HG02798 (cell line): ENCODE results near the gene SLC24A3.

Experiments used
- ATAC-seq: cut with Tn5 transposase; IDR thresholded peaks from one replicate; pipeline ENCODE4 v1.9.1; 2021; ENCODE audit warnings: mild to moderate bottlenecking; ENCODE audit not compliant: unreplicated experiment, poor library complexity

The SLC24A3 gene

DNA sequence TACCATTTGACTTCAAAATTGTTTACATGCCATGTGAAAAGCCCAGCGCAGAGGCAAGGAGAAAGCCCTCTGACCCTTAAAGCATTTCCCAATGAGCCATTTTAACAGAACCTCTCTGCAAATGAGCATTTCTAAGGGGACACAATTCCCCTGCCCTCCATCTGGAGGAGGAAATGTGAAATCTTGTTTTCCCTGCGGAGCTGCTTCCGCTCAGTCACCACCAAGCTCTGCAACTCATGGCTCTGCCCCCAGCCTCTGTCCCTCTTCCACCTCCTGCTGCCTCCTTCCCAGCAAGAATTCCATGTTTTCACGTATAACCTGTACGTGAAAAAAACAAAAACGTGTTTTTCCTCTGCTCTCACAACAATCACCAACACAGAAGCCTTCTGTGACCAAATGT, 557.9 kb downstream of the SLC24A3 start:
- ATAC-seq, result no peak

DNA sequence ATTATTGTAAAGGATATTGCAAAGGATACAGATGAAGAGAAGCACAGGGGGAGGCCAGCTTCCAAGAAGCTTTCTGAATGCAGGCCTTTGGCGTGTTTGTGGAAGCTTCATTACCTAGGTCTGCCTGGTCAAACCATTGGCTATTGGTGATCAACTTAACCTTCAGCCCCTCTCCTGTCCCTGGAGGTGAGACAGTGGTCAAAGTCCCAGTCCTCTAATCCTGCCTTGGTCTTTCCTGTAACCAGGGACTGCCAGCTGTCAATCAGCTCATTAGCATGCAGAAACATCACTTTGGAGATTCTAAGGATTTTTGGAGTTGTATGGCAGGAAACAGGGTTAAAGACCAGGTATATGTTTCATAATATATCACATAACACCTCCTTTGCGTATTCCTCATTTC, 558.6 kb downstream of the SLC24A3 start:
- ATAC-seq, result no peak
